ENCODE data around the gene FAM32A.

The FAM32A gene

DNA sequence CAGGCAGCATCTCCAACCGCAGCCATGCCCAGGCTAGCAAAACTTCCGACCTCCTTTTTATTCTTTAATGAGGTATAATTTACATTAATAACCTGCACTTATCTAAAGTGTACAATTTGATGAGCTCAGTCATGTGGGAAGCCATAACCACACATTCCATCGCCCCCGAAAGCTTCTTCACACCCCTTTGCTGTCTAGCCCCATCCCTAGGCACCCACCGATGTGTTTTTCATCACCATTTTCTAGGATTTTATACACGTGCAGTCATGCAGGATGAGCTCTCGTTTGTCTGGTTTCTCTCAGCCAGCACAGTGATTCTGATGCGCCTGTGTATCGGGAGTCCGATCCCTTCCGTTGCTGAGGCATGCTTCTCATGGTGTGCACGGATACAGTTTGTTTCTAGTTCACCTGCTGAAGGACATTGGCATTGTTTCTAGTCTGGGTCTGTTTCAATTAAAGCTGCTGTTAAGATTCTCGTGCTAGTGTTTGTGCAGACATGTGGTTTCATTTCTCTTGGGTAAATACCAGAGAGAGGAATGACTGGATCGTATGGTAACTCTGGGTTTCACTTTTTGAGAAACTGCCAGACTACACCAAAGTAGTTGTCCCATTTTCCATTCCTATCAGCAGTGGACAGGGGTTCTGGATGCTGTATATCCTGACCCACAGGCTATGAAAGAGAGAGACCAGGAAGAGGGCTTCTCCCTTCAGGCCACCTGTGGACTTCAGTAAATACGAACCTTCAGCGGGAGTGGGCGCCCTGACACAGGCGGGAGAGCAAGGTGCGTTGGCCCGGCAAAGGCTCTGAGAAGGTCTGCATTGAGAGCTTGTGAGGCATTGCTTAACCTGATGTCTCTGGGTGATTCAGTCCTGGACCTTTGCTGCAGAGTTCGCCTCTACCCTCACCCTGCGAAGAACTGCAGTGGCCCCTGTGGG lies 17.4 kb downstream of the FAM32A start:
- DNase-seq (ENCODE audit: low spot score), result no peak

DNA sequence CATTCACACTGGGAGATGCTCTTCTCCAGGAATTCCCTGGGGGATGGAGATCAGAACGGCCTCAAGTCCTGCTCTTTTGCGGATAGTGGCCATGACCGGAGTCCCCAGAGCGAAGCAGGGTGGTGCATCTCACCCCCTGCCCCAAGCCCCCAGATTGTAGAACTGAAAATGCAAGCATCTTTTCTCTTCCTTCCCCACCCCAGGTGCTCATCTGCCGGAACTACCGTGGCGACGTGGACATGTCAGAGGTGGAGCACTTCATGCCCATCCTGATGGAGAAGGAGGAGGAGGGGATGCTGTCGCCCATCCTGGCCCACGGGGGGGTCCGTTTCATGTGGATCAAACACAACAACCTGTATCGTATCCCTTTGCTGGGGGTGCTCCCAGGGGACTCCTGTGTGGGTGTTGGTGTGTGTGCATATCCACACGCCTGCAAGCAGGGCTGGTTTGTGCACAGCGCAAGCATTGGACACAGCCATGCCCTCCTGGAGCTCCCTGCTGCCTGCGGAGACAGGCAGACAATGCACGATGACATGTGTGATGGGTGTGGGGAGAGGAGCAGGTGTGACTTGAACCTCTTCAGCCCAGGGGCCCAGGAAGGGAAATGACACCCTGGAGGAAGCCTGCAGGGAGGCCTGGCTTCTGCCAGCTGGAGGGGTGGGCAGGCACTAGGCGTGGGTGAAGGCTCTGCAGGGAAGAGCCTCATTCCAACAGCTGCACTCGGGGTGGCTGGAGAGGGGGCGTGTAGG lies 18.2 kb downstream of the FAM32A start:
- no peak for DNase-seq (ENCODE audit: low spot score)

GRCh38 chr19:16204005-16204294 lies 18.7 kb downstream of the FAM32A start:
- DNase-seq (ENCODE audit: low spot score), result no peak

- DNase-seq (ENCODE audit: low spot score), result no peak
Observed at GRCh38 chr19:16205205-16206045, 20.2 kb downstream of the FAM32A start.

DNA sequence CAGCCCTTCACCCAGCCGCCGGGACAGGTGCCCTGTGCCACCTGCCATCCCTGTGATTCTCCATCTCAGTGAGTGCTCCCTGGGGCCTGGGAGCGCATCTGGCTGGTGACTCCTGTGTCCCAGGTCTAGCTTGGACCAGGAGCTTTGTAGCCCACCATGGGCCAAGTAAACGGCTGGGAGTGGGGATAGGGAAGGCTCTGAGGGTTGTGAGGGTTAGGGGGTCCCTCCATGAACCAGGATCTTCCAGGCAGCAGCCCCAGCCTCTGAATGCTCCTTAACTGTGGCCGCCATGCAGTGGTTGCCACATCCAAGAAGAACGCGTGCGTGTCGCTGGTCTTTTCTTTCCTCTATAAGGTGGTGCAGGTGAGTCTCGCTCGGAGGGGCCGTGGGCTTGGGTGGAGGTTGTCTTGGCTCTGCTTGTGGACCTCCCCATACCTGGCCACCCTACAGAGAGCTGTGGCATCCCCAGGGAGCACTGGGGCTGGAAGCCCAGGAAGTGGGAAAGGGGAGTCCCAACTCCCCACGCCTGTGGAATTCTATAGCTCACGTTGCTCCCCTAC lies 20.9 kb downstream of the FAM32A start:
- no peak for DNase-seq (ENCODE audit: low spot score)

DNA sequence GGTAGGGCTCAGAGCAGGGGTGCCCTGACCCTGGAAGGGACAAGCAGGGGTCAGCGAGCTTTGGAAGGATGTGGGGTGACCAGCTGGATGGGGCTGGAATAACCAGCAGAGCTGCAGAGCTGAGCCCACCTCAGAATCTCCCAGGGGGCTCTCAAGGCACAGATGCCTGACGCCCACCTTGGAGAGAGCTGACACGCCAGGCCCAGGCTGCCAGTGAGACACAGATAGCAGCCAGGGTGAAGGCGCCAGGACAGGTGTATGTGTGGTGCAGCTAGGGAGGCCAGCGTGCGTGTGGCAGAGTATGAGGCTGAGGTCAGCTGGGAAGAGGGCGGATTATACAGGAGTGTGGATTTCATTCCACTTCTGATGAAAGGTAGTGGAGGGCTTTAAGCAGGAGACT lies 21.4 kb downstream of the FAM32A start:
- DNase-seq (ENCODE audit: low spot score), result no peak

- no peak for DNase-seq (ENCODE audit: low spot score)
Observed at GRCh38 chr19:16207063-16207462, 21.9 kb downstream of the FAM32A start.

GRCh38 chr19:16207490-16208025 lies 22.3 kb downstream of the FAM32A start:
- DNase-seq (ENCODE audit: low spot score), result no peak

- no peak for DNase-seq (ENCODE audit: low spot score)
Observed at GRCh38 chr19:16208064-16208759, 23.0 kb downstream of the FAM32A start.

DNA sequence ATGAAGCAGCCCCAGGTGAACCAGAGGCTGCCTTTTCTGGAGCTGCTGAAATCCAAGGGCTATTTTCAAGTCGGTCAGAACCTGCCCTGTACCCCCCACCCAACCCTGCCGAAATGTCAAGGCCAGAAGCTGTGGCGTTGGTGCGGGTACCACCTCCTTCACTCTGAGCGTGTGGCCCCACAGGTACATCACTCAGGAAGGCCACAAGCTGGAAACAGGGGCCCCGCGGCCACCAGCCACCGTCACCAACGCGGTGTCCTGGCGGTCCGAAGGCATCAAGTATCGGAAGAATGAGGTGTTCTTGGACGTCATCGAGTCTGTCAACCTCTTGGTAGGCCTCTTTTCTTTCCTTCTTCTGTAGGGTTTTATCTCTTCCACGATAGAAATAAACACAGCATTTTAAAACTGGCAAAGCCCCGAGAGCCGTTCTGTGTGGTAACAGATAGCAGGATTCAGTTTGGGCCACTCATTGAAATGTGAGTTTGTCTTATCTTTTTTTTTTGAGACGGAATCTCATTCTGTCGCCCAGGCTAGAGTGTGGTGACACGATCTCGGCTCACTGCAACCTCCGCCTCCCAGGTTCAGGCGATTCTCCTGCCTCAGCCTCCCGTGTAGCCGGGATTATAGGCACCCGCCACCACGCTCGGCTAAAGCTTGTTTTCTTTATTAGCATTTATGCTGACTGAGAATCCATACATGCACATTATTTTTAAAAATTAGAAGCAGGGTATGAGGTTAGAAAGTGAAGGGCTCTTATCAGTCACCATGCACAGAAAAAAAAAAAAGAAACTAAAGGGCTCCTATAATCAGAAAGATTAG lies 23.8 kb downstream of the FAM32A start:
- no peak for DNase-seq (ENCODE audit: low spot score)

GRCh38 chr19:16210168-16210567 lies 25.0 kb downstream of the FAM32A start:
- DNase-seq (ENCODE audit: low spot score), result no peak

GRCh38 chr19:16213076-16213475 lies 27.9 kb downstream of the FAM32A start:
- DNase-seq (ENCODE audit: low spot score), result no peak

GRCh38 chr19:16216744-16217670 lies 31.8 kb downstream of the FAM32A start:
- DNase-seq (ENCODE audit: low spot score), result no peak

- DNase-seq (ENCODE audit: low spot score), result no peak
Observed at GRCh38 chr19:16217716-16218451, 32.7 kb downstream of the FAM32A start.

- no peak for DNase-seq (ENCODE audit: low spot score)
Observed at GRCh38 chr19:16218851-16219250, 33.6 kb downstream of the FAM32A start.

DNA sequence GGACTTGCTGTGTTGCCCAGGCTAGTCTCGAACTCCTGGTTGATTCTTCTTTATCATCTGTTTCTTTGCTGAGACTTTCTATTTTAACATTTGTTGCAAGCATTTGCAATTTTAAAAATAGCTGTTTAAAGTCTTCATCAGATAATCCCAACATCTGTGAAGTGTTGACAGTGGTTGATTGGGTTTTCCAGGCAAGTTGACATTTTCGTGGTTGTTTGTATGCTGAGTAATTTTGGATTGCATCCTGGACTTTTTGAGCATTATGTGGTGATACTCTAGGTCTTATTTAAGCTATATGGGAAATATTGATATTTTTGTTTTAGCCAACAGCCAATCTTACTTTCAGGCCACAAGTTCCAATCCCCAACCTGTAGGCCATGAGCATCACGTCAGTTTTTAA lies 37.6 kb downstream of the FAM32A start:
- no peak for DNase-seq (ENCODE audit: low spot score)

DNA sequence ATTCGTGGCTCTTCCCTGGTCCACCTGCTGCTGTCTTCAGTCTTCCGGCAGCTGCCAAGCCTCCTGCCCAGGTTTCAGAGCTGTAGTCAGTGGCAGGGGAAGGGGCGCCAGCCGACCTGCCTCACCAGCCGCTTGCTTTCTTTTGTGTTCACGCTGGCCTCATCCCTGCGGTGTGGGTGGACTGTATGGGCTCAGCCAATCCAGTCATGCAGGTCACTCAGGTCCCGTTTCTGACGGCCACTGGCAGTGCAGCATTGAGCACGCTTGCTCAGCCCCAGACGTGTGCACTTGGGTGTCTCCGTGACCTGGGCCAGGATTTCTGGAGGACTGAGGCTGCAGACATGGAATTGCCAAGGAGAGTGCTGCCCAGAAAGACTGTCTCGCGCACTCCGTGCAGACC lies 38.5 kb downstream of the FAM32A start:
- DNase-seq (ENCODE audit: low spot score), result no peak

- no peak for DNase-seq (ENCODE audit: low spot score)
Observed at GRCh38 chr19:16224293-16225045, 39.3 kb downstream of the FAM32A start.

Data from SW480 (cell line).